Immature natural killer cell (primary cell): ENCODE data around the gene ERC1. TPM values are rescaled to one million over a fixed set of nuclear protein-coding genes. Genes with fewer than 3 reads are reported as not detected.
"Not testable (repeated sequence)": the region's sequence is repeated elsewhere in the genome, so short reads cannot be mapped to it uniquely, and the experiment has no call there.

Experiments
- DNase-seq, 3 donors: peaks; one replicate each; pipeline ENCODE4 v3.0.0; 2022; ENCODE audit warnings: mixed read lengths in 1 of 3
- H3K27ac Mint-ChIP-seq, 6 donors: one replicate each; pipeline ENCODE4 v1.8.0; 2020; ENCODE audit warnings: mixed read lengths in 6 of 6, mild to moderate bottlenecking in 5 of 6, inconsistent platforms in 4 of 6, moderate library complexity in 3 of 6
- H3K27me3 Mint-ChIP-seq, 3 donors: one replicate each; pipeline ENCODE4 v1.8.0; 2020 to 2021; ENCODE audit warnings: low read depth in 3 of 3, mild to moderate bottlenecking in 3 of 3, mixed read lengths in 3 of 3, moderate library complexity in 3 of 3, inconsistent platforms in 1 of 3
- H3K36me3 Mint-ChIP-seq, 3 donors: one replicate each; pipeline ENCODE4 v1.8.0; 2020; ENCODE audit warnings: mixed read lengths in 3 of 3, inconsistent platforms in 2 of 3, mild to moderate bottlenecking in 2 of 3
- H3K4me1 Mint-ChIP-seq, 2 donors: one replicate each; pipeline ENCODE4 v1.8.0; 2020; ENCODE audit warnings: inconsistent platforms in 2 of 2, mild to moderate bottlenecking in 2 of 2, mixed read lengths in 2 of 2, moderate library complexity in 1 of 2
- H3K4me3 Mint-ChIP-seq, 5 donors: one replicate each; pipeline ENCODE4 v1.8.0; 2020; ENCODE audit warnings: mild to moderate bottlenecking in 5 of 5, mixed read lengths in 5 of 5, inconsistent platforms in 3 of 5, moderate library complexity in 3 of 5
- H3K9me3 Mint-ChIP-seq, 6 donors: one replicate each; pipeline ENCODE4 v1.8.0; 2020; ENCODE audit warnings: mild to moderate bottlenecking in 6 of 6, mixed read lengths in 6 of 6, inconsistent platforms in 4 of 6, moderate library complexity in 3 of 6
- polyA plus RNA-seq, 3 donors: library from polyadenylated mRNA; unstranded; fragments of 300-500 nt; fragmentation: Illumina TruSeq; gene quantifications; one replicate each; pipeline ENCODE4 v1.2.3, GENCODE V29; 2021

The ERC1 gene
- polyA plus RNA-seq, 3 donors from 2014 or later, result 1.7 to 14.0 (median 5.4) TPM

DNA sequence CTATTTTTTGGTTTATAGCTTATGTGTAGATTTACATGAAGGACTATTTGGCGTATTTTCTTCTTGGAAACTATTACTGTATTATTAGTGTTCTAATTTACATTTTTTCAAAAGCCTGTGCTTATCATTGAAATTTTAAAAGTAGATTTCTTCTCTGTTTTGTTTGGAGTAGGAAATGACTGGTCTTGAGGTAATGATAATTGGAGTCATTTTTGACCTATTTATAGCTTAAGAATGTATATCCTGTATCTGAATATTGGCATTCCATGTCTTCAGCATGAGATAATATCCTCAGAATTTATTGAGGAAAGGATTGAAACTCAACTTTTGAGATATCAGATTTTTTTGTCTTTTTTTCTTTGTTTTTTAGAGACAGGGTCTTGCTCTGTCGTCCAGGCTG is 193.4 kb downstream of the ERC1 start:
- Mint-ChIP-seq H3K27ac (no peak overlapping the region), H3K4me3 (no peak overlapping the region), H3K9me3 (no peaks in the 10 kb centered on the region), H3K27me3 (peaks cover 0 to 2% (median 0%) of the 10 kb centered on the region in 3 donors), H3K36me3 (peaks cover 22 to 25% (median 24%) of the 10 kb centered on the region in 3 donors), H3K4me1 (no peaks in the 10 kb centered on the region)
- DNase-seq, result no peak

DNA sequence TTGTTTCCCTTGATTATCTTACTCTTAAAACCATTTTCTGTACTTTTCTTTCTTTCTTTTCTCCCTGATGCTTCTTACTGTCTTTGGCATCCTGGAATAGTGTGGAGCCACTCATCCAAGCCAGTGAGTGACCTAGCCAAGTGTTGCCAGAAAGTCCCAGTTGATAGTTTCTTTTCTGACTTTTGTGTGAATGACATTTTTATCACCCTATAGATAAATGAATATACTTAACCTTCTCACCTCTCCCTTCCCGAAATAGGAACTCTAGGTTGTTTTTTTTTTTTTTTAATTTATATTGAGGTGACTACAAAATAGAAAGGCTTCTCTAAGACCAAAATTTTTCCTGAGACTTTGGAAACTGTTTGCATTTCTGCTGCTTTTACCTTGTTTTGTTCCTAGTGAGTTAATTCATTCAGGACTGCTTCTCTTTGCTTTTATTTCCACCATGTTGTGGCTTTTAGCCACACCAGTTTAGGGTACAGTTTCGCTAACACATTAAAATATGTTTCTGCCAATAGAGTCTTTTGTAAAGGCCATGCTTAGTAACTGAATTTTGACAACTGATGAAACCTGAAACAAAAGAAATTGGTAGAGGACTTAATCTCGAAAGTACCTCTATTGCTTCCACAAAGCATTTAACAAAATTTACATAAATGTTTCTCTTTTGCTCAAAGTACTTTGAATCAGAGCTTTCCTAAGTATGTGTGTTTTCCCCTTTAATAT is 194.6 kb downstream of the ERC1 start:
- Mint-ChIP-seq H3K4me1 (no peaks in the 10 kb centered on the region), H3K4me3 (no peak overlapping the region)
- DNase-seq, result no peak

DNA sequence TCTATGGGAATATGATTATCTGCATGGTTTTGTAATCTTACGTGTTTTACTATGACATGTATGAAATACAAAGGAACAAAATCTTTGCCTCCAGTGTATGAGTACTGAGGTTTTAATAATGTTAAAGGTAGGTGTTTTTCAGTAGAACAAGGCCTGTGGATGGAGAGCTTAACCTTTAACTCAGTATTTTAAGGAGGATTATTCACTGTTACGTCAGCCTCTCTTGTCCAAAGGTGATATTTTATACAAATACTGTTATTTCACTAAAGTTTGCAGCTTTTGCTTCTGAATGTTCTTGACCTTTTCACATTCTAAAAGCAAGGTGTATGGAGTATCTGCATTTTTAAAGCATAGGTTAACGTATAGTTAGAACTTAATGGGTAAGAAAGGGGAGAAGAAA is 195.3 kb downstream of the ERC1 start:
- peaks cover 23 to 41% (median 32%) of the 10 kb centered on the region in 3 donors for H3K36me3 Mint-ChIP-seq

More for the DNA sequence above, 194.6 kb downstream of the ERC1 start:
- no peaks in the 10 kb centered on the region for H3K9me3 Mint-ChIP-seq
- peaks cover 0 to 2% (median 0%) of the 10 kb centered on the region in 3 donors for H3K27me3 Mint-ChIP-seq
- peaks cover 22 to 36% (median 28%) of the 10 kb centered on the region in 3 donors for H3K36me3 Mint-ChIP-seq
- H3K27ac Mint-ChIP-seq, result no peak overlapping the region

DNA sequence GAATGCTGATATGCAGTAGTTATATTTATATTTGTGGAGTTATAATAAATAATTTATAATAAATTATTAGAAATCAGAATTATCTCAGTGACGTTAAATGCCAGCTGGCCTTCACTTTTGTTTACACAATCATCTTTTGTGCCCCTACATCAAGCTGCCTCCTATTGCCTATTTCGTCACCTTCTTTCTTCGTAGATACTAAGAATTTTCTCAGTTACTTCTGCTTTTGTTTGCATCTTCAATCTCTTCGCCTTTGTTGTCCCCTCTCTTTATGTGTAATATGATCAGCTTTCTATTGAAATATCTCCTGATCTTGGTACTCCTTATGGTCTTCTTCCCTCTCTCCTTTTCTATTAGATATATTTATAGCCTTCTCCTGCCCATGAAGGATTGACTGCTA is 197.0 kb downstream of the ERC1 start:
- Mint-ChIP-seq H3K36me3 (peaks cover 28 to 43% (median 30%) of the 10 kb centered on the region in 3 donors), H3K4me3 (no peak overlapping the region), H3K27ac (no peak overlapping the region), H3K27me3 (peaks cover 0 to 2% (median 0%) of the 10 kb centered on the region in 3 donors), H3K9me3 (no peaks in the 10 kb centered on the region), H3K4me1 (no peaks in the 10 kb centered on the region)
- DNase-seq, result no peak

More for the DNA sequence above, 195.3 kb downstream of the ERC1 start:
- Mint-ChIP-seq H3K9me3 (no peaks in the 10 kb centered on the region), H3K27me3 (peaks cover 0 to 2% (median 0%) of the 10 kb centered on the region in 3 donors), H3K4me3 (no peak overlapping the region), H3K27ac (no peak overlapping the region), H3K4me1 (no peaks in the 10 kb centered on the region)
- no peak for DNase-seq

DNA sequence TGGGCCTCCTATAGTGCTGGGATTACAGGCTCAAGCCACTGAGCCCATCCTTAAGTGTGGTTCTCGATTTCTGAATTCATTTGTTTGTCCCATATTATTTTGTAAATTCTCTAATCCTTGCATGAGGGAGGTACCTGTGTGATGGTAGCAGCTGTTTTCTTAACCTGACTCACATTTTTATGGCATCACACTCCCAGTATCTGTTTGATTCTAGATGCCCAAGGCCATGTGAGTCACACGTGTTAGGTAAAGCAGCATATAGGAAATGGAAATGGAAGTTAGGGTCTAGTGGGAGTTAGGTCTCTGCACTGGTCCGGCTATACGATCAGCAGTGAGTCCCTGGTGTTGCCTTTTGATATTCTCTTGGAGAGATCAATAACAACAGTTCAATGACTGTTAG is 198.1 kb downstream of the ERC1 start:
- DNase-seq, result no peak
- Mint-ChIP-seq H3K27me3 (peaks cover 0 to 2% (median 0%) of the 10 kb centered on the region in 3 donors), H3K4me1 (no peaks in the 10 kb centered on the region), H3K4me3 (no peak overlapping the region), H3K27ac (no peak overlapping the region), H3K9me3 (no peaks in the 10 kb centered on the region), H3K36me3 (peaks cover 25 to 39% (median 26%) of the 10 kb centered on the region in 3 donors)

DNA sequence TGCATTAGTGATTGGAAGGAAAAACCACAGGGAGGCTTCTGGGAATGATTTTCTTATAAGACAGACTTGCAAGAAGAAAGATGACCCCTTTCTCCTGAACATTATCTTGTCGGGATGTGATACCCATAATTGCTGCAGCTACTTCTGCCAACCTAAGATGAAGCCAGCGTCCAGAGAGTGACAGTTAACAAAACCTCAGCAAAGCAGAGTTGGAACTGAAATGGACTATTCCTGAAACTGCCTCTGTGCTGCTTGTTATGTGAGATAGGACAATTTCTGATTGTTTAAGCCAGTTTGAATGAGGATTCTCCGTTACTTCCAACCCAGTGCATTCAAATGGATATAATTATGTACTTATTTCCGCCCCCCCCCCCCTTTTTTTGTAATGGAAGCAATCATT is 204.5 kb downstream of the ERC1 start:
- H3K36me3 Mint-ChIP-seq, result peaks cover 15 to 41% (median 19%) of the 10 kb centered on the region in 3 donors
- no peaks in the 10 kb centered on the region for H3K4me1 Mint-ChIP-seq
- DNase-seq, result no peak
- H3K27ac Mint-ChIP-seq, result no peak overlapping the region
- H3K4me3 Mint-ChIP-seq, result no peak overlapping the region
- H3K27me3 Mint-ChIP-seq, result no peaks in the 10 kb centered on the region
- peaks cover 0 to 5% (median 0%) of the 10 kb centered on the region in 6 donors for H3K9me3 Mint-ChIP-seq

DNA sequence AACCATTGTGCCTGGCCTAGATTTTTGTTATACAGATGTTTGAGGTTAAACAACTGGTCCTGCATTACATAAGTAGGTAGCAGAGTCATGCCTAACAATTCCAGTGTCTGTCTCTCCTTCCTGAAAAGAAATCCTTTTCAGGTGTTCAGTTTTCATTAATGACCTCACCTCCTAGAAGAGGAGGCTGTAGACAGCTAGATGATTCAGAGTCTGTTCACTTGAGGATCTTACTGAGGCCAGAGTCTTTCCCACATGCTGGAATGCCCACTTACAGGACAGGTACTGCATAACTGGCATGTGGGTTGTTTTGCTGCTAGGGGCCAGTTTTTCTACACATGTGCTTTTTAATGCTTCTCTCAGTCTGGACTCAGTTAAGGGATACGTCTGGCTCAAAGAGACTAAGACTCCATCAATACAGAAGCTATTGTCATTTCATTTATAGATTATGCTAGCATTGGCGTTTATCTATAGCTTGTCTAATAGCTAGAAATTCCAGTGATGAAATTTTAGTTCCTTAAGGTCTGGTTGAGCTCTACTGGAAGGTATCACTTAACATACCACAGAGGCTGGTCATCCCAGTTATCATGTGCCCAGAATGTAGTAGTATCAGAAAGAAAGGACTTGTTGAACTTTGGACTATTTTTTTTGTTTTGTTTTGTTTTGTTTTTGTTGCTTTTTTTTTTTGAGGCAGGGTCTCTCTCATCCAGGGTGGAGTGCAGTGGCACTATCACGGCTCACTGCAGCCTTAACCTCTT is 206.4 kb downstream of the ERC1 start:
- no peak overlapping the region for H3K4me3 Mint-ChIP-seq
- DNase-seq, result no peak
- no peaks in the 10 kb centered on the region for H3K4me1 Mint-ChIP-seq
- peaks cover 0 to 5% (median 0%) of the 10 kb centered on the region in 6 donors for H3K9me3 Mint-ChIP-seq
- H3K36me3 Mint-ChIP-seq, result peaks cover 4 to 26% (median 14%) of the 10 kb centered on the region in 3 donors
- H3K27ac Mint-ChIP-seq, result no peak overlapping the region
- no peaks in the 10 kb centered on the region for H3K27me3 Mint-ChIP-seq

DNA sequence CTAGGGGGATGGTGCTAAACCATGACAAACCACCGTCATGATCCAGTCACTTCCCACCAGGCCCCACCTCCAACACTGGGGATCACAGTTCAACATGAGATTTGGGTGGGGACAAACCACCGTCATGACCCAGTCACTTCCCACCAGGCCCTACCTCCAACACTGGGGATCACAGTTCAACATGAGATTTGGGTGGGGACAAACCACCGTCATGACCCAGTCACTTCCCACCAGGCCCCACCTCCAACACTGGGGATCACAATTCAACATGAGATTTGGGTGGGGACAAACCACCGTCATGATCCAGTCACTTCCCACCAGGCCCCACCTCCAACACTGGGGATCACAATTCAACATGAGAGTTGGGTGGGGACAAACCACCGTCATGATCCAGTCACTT is 207.8 kb downstream of the ERC1 start:
- H3K9me3 Mint-ChIP-seq, H3K27me3 Mint-ChIP-seq, H3K4me3 Mint-ChIP-seq, H3K27ac Mint-ChIP-seq, H3K4me1 Mint-ChIP-seq, DNase-seq: not testable (repeated sequence)
- H3K36me3 Mint-ChIP-seq, result peaks cover 4 to 22% (median 14%) of the 10 kb centered on the region in 3 donors

DNA sequence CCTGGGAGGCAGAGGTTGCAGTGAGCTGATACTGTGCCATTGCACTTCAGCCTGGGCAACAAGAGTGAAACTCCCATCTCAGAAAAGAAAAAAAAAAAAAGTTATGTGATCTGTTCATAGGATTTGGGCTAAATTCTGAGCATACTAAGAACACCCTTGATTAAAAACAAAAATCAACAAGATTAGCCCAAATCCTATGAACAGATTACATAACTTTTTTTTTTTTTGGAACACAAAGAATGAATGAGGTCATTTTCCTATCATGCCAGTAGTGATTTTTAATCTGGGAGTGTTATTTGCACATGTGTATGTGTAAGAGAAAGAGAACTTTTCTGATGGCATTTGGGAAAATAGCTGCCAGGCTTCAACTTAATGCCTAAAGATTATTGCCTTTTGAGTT is 208.7 kb downstream of the ERC1 start:
- H3K9me3 Mint-ChIP-seq, result peaks cover 0 to 5% (median 0%) of the 10 kb centered on the region in 6 donors
- no peak for DNase-seq
- no peak overlapping the region for H3K4me3 Mint-ChIP-seq
- H3K4me1 Mint-ChIP-seq, result no peaks in the 10 kb centered on the region
- H3K36me3 Mint-ChIP-seq, result peaks cover 4 to 22% (median 14%) of the 10 kb centered on the region in 3 donors
- H3K27ac Mint-ChIP-seq, result no peak overlapping the region
- no peaks in the 10 kb centered on the region for H3K27me3 Mint-ChIP-seq

DNA sequence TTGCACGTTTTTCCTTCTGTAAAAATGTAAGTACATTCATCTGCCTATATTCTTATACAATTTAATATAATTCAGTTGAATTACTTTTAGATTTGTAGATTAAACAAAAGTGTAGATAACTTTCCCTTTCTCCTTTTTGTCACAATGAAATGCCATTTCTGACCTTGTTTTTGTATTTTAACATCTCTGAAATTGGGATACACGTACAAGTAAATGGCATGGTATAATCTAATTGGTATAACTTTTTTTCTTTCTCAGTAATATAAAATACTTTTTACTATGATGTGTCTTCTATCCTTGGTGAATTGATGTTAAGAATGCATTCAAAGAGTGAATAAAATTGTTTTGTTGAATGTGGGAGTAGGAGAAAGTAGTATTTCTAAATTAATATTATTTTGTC is 210.0 kb downstream of the ERC1 start:
- H3K4me1 Mint-ChIP-seq, result no peaks in the 10 kb centered on the region
- H3K4me3 Mint-ChIP-seq, result no peak overlapping the region
- no peaks in the 10 kb centered on the region for H3K27me3 Mint-ChIP-seq
- H3K36me3 Mint-ChIP-seq, result peaks cover 4 to 20% (median 12%) of the 10 kb centered on the region in 3 donors
- peaks cover 0 to 5% (median 0%) of the 10 kb centered on the region in 6 donors for H3K9me3 Mint-ChIP-seq
- no peak for DNase-seq
- H3K27ac Mint-ChIP-seq, result no peak overlapping the region

DNA sequence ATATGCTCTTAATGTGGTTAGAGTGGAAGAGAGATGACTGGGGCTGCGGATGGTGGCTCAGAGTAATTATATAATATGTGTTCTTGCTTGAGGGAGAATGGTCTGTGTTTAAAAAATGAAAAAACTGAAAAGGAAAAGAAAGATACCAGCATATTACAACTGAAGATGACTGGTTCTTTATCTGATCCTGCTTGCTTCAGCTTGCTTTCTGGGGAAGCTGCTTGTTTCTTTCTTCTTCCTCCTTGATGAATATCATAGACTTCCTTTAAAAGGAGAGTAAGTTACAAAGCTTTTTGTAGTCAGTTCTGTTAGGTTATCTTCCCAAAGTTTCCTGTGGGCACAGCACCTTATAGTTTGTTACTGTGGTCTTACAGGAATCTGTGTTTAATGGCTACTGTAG is 210.9 kb downstream of the ERC1 start:
- Mint-ChIP-seq H3K4me1 (no peaks in the 10 kb centered on the region), H3K4me3 (no peak overlapping the region), H3K27me3 (no peaks in the 10 kb centered on the region), H3K36me3 (peaks cover 0 to 14% (median 10%) of the 10 kb centered on the region in 3 donors), H3K27ac (no peak overlapping the region), H3K9me3 (peaks cover 0 to 5% (median 0%) of the 10 kb centered on the region in 6 donors)
- DNase-seq, result no peak

DNA sequence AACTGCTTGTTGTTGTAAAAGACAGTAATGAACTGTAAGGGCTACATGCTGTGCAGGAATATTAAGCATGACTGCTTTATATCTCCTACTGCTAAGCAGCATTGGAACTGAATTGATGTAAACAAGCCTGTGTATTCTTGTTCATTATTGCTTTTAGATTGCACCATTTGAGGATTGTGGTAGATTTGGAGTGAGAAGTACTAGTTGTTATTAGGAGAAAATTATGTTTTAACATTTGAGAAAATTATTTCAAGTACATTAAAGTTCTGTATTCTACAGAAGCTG is 212.7 kb downstream of the ERC1 start:
- Mint-ChIP-seq H3K36me3 (peaks cover 0 to under 1% (median 0%) of the 10 kb centered on the region in 3 donors), H3K27me3 (no peaks in the 10 kb centered on the region), H3K4me3 (no peak overlapping the region), H3K4me1 (no peaks in the 10 kb centered on the region), H3K9me3 (no peaks in the 10 kb centered on the region), H3K27ac (no peak overlapping the region)
- DNase-seq, result no peak

DNA sequence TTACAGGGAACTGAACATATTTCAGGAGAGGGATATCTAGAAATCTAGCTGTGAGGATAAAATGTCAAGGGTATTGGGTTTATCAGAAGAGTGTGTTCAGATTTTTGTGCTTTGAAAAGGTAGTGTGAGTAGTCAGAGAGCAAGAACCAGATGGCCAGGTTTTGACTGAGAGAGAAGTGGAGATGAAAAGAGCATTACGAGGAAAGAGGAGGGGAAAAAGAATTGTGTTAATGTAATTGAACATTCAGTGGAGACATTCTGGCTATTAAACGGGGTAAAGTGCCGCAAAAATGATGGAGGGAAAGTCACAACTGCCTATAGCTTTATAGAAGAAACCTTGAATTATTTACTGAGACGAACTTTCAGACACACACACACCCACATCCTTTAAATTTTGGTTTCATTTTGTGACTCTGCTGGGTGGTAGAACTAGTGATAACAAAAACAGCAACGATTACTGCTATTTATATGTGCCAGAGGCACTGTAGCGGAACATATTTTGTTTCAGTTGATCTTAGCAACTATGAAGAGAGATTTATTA is 213.6 kb downstream of the ERC1 start:
- Mint-ChIP-seq H3K9me3 (no peaks in the 10 kb centered on the region), H3K36me3 (peaks cover 0 to 5% (median 0%) of the 10 kb centered on the region in 3 donors), H3K27ac (no peak overlapping the region), H3K27me3 (no peaks in the 10 kb centered on the region), H3K4me1 (no peaks in the 10 kb centered on the region), H3K4me3 (no peak overlapping the region)
- peak; percentile 26 to 48 (median 38) for DNase-seq

DNA sequence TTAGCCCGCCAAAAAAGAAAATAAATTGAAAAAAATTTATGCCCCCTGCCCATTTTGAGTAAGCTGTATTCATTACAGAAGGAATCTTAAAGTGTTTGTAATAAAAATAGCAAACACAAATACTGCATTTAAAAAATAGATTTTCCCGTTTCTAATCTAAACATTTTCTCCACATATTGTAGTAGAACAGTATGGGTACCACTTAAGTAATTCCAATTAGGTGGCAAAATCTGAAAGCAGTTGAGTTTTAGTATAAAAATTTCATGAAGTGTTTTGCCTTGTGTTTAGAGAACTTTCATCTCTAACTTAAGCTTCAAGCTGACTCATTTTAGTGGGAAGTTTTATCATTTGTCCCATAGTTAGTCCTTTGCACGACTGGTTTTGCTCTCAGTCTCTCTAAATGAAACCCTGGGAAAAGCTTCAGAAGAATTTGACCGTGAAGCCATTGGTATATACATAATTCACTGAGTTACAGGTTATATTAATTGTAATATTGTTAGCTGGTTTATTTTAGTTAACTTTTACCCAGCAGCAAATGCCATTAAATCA is 214.6 kb downstream of the ERC1 start:
- peak overlapping the region in 1 of 6 donors; percentile 41 for H3K27ac Mint-ChIP-seq
- DNase-seq, result no peak
- H3K27me3 Mint-ChIP-seq, result no peaks in the 10 kb centered on the region
- no peaks in the 10 kb centered on the region for H3K9me3 Mint-ChIP-seq
- H3K4me1 Mint-ChIP-seq, result no peaks in the 10 kb centered on the region
- H3K36me3 Mint-ChIP-seq, result peaks cover 0 to 10% (median 0%) of the 10 kb centered on the region in 3 donors
- peak overlapping the region in 3 of 5 donors; percentile 12 to 74 (median 39) for H3K4me3 Mint-ChIP-seq
